Thoracic aorta (tissue), 2 donors: ENCODE results near the gene LYZL6. TPM values are rescaled to one million over a fixed set of nuclear protein-coding genes. Genes with fewer than 3 reads are reported as not detected.

ENCODE experiments used
- ATAC-seq: fragments of 150-250 bp; one replicate; pipeline ENCODE4 v1.8.0; 2017; ENCODE audit warnings: low read depth; ENCODE audit not compliant: insufficient number of reproducible peaks, low FRiP score
- DNase-seq: peaks from one replicate; pipeline ENCODE4 v3.0.0-alpha.2; 2020; ENCODE audit warnings: low spot score
- H3K27ac ChIP-seq, 2 donors: fragments of 200-600 bp; sonication (generic); 1 replicate in 1 of 2; 2 replicates in 1 of 2; pipeline ENCODE4 v1.5.1; 2016; ENCODE audit warnings: mild to moderate bottlenecking in 2 of 2, moderate library complexity in 2 of 2
- H3K27me3 ChIP-seq: fragments of 200-600 bp; sonication (generic); replicated peaks from 2 replicates; pipeline ENCODE4 v1.6.0; 2016; ENCODE audit warnings: mild to moderate bottlenecking; ENCODE audit not compliant: insufficient read depth
- H3K36me3 ChIP-seq: fragments of 200-600 bp; sonication (generic); one replicate; pipeline ENCODE4 v1.5.1; 2016
- H3K4me1 ChIP-seq, 2 donors: fragments of 200-600 bp; sonication (generic); 1 replicate in 1 of 2; 2 replicates in 1 of 2; pipeline versions ENCODE4 v1.5.1 to v1.6.0; 2016; ENCODE audit warnings: low read depth in 2 of 2, mild to moderate bottlenecking in 1 of 2; ENCODE audit not compliant: control insufficient read depth in 1 of 2
- H3K4me3 ChIP-seq: fragments of 200-600 bp; sonication (generic); 2 replicates; pipeline ENCODE4 v1.5.1; 2016; ENCODE audit warnings: mild to moderate bottlenecking
- H3K9me3 ChIP-seq: fragments of 200-600 bp; sonication (generic); 2 replicates; pipeline ENCODE4 v1.5.1; 2016
- CTCF ChIP-seq: fragments of 200-600 bp; sonication (generic); IDR thresholded peaks from one replicate; pipeline ENCODE4 v1.5.1; 2019; ENCODE audit warnings: antibody characterized with exemption
- total RNA-seq, 2 donors: library from RNA; depleted of rRNA; stranded (reverse); fragments of >200 nt; gene quantifications; one replicate each; pipeline versions ENCODE4 v1.1.0 to v1.2.3, GENCODE V29; 2016

Gene LYZL6
- total RNA-seq, 2 donors from 2014 or later: not detected

- ATAC-seq (no peak), DNase-seq (no peak)
- TF ChIP-seq CTCF: no peak
Measured at GRCh38 chr17:35934760-35935159, 8.8 kb downstream of the LYZL6 start.

GRCh38 chr17:35932586-35932985, 10.9 kb downstream of the LYZL6 start:
- Histone ChIP-seq H3K27me3 (no peaks in the 10 kb centered on the region), H3K27ac (no peak overlapping the region)

More at GRCh38 chr17:35934760-35935159, 8.8 kb downstream of the LYZL6 start:
- Histone ChIP-seq H3K36me3 (no peaks in the 10 kb centered on the region), H3K27me3 (no peaks in the 10 kb centered on the region), H3K4me3 (no peak overlapping the region), H3K4me1 (peaks cover 0 to 27% of the 10 kb centered on the region in 2 donors), H3K27ac (no peak overlapping the region), H3K9me3 (no peaks in the 10 kb centered on the region)

GRCh38 chr17:35931794-35932425, 11.6 kb downstream of the LYZL6 start:
- no peak for DNase-seq
- no peak for ATAC-seq
- TF ChIP-seq CTCF: no peak
- Histone ChIP-seq H3K4me1 (peaks cover 0 to 27% of the 10 kb centered on the region in 2 donors), H3K4me3 (no peak overlapping the region), H3K36me3 (no peaks in the 10 kb centered on the region), H3K27me3 (no peaks in the 10 kb centered on the region), H3K27ac (no peak overlapping the region), H3K9me3 (no peaks in the 10 kb centered on the region)

More at GRCh38 chr17:35932586-35932985, 10.9 kb downstream of the LYZL6 start:
- Histone ChIP-seq H3K4me3 (no peak overlapping the region), H3K36me3 (no peaks in the 10 kb centered on the region), H3K4me1 (peaks cover 0 to 27% of the 10 kb centered on the region in 2 donors), H3K9me3 (no peaks in the 10 kb centered on the region)
- TF ChIP-seq CTCF: no peak
- no peak for DNase-seq
- no peak for ATAC-seq

- Histone ChIP-seq H3K27ac (no peak within 1 kb of the TSS), H3K27me3 (no peaks in the 10 kb centered on the region), H3K9me3 (no peaks in the 10 kb centered on the region), H3K4me1 (peaks cover 0 to 27% of the 10 kb centered on the region in 2 donors), H3K36me3 (no peaks in the 10 kb centered on the region), H3K4me3 (peak within 1 kb of the TSS; percentile 67)
- DNase-seq (no peak), ATAC-seq (no peak)
- no peak for TF ChIP-seq CTCF
Measured at GRCh38 chr17:35930211-35931065, 13.1 kb downstream of the LYZL6 start, which contains the start of gene RDM1. Gene RDM1, minus strand, starts transcription at chr17:35930773. Its CDS starts 46 bp downstream, at chr17:35930727.

GRCh38 chr17:35927714-35928113, 15.8 kb downstream of the LYZL6 start:
- ATAC-seq: no peak
- Histone ChIP-seq H3K9me3 (no peaks in the 10 kb centered on the region), H3K4me1 (peaks cover 0 to 27% of the 10 kb centered on the region in 2 donors), H3K36me3 (no peaks in the 10 kb centered on the region), H3K4me3 (no peak overlapping the region), H3K27me3 (no peaks in the 10 kb centered on the region), H3K27ac (no peak overlapping the region)
- DNase-seq: no peak
- no peak for TF ChIP-seq CTCF
